GM18511 (cell line): ENCODE measurements around the gene CLOCK.
A peak's percentile ranks its signal among the peaks of the same experiment; 100 is the strongest.

Experiments
- ATAC-seq: cut with Tn5 transposase; IDR thresholded peaks from one replicate; pipeline ENCODE4 v1.9.1; 2021; ENCODE audit warnings: mild to moderate bottlenecking, moderate library complexity; ENCODE audit not compliant: unreplicated experiment

Gene CLOCK

DNA sequence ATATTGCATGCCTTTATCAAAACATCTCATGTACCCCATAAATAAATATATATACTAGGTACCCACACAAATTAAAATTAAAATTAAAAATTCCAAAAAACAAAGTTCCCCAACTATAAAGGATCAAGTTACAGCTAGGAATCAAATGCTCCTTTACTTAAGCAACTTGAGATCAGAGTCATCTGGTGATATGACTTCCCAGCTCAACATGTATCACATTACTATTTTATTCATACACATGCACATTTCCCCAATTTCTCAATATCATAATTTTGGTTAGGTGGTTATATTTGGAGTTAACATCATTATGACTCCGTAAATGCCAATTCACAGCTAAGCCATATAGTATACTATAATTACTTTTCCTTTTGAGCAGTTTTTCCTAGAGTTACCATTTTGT is 60.9 kb downstream of the CLOCK start:
- ATAC-seq: no peak

DNA sequence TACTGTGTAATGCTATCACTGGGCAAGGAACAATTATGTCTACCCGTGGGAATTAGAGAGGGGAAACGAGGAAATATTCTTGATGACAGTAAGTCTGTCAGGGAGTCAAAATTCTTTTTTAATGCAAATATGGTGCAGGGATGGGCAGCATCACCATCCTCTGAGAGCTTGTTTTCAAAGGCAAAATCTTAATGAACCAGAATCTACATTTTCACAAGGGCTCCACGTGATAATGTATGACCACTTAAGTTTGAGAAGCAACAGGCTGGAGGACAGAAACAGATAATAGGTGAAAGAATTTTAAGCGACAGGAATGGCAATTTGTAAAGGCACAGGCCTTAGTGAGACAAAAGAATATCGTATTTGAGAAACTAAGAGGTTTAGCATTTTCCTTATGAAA is 63.4 kb downstream of the CLOCK start:
- ATAC-seq: no peak

DNA sequence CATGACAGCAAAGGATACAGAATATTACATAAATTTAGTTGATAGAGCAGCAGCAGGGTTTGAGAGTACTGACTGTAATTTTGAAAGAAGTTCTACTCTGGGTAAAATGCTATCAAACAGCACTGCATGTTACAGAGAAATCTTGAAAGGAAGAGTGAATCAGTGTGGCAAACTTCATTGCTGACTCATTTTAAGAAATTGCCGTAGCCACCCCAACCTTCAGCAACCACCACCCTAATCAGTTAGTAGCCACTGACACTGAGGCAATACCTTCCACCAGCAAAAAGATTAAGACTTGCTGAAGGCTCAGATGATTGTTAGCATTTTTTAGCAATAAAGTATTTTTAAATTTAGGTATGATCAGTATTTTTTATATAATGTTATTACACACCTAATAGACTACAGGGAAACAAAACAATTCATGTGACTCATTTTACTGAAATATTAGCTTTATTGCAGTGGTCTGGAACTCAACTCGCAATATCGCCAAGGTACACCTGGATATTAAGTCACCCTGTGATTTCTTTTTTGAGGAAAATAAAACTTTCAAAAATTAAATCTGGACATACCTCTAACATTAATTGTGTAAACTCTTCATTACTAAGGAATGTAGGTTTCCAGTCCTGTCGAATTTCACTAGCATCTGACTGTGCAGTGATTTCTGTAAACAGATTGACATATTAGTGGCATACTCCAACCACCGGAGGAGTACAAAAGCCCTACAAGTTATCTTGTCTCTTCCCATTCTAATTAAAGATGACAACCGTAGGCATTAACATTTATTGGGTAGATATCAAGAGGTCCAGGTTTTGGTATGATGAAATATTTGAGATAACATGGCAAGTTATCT is 71.1 kb downstream of the CLOCK start:
- ATAC-seq: no peak

DNA sequence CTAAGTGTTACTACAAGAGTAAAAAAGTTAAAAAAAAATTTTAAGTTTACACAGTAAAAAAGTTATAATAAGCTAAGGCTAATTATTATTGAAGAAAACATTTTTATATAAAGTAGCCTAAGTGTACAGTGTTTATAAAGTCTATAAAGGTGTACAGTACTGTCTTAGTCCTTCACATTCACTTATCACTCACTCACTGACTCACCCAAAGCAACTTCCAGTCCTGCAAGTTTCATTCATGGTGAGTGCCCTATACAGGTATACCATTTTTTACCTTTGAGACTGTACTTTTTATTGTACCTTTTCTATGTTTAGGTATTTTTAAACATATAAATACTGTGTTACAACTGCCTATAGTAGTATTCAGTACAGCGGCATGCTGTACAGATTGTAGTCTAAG is 76.7 kb downstream of the CLOCK start:
- ATAC-seq: no peak

DNA sequence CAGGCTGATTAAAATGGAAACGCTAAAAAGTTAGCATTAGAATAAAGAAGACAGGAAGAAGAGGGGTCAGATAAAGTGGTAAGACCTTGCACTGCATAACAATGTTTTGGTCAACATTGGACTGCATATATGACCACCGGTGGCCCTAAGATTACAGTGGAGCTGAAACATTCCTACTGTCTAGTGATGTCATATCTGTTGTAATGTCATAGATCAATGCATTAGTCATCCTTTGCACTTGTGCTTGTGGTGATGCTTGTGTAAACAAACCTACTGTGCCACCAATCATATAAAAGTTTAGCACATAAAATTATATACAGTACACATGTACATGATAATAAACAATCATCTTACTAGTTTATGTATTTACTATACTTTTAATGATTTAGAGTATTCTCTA is 78.0 kb downstream of the CLOCK start:
- no peak for ATAC-seq

DNA sequence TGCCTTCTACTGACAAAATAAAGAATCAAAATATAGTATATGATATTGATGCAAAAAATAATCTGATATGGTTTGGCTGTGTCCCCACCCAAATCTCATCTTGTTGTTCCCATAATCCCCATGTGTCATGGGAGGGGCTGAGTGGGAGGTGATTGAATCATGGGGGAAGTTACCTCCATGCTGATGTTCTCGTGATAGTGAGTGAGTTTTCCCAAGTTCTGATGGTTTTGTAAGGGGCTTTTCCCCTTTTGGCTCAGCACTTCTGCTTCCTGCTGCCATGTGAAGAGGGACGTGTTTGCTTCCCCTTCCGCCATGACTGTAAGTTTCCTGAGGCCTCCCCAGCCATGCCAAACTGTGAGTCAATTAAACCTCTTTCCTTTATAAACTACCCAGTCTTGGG is 80.7 kb downstream of the CLOCK start:
- no peak for ATAC-seq

DNA sequence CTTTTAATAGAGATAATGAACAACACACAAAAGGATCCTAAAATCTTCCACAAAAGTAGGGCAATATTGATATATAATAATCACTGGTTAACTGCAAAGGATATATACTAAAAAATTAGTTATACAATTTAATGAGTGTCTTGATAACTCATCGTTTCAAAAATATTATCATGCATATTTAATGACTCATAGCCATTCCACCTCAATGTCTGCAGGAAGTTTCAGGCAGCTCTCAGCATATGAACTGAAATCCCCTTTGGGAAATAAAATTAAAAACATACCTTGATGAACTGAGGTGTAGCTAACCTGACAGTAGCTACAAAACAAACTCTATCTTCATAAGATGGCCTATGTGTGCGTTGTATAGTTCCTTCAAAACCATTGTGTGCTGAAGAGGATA is 88.1 kb downstream of the CLOCK start:
- no peak for ATAC-seq

DNA sequence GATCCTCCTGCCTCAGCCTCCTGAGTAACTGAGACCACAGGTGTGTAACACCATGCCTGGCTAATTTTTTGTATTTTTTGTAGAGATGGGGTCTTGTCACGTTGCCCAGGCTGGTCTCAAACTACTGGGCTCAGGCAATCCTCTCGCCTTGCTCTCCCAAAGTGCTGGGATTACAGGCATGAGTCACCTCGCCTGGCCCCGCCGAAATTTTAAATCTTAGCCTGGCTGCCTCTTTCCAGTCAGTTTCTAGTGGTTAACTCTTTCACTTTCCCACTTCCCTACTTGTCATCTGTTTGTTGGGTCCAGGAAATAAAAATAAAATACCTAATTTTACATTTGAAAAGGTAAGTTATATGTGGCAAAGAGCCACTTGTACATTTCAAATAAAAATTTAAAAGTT is 88.5 kb downstream of the CLOCK start:
- no peak for ATAC-seq

DNA sequence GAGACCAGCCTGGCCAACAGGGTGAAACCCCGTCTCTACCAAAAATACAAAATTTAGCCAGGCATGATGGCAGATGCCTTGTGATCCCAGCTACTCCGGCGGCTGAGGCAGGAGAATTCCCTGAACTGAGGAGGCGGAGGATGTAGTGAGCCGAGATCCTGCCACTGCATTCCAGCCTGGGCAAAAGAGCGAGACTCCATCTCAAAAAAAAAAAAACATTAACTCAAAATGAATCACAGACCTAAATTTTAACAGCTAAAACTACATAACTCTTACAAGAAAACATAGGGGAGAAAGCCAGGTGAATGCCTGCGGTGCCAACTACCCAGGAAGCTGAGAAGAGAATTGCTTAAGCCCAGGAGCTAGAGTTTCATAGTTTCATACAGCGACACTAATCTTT is 96.1 kb downstream of the CLOCK start:
- ATAC-seq: no peak

DNA sequence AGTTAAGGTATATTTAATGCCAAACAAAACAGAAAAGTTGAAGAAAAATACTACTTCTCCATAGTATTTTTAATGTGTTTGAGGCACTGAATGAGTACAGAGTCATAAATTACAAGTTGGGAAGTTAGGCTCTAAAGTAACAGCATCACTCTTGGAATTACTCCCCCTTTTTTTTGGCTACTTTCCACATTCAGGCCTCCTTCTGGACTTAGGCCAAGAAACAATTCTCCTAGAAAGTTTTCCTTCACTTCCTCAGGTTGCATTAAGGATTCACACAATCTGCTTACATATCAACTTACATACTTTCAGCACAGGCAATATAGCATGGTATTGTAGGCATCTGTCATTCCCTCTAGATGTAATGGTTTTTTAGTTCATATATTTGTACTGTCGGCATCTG is 98.9 kb downstream of the CLOCK start:
- no peak for ATAC-seq

DNA sequence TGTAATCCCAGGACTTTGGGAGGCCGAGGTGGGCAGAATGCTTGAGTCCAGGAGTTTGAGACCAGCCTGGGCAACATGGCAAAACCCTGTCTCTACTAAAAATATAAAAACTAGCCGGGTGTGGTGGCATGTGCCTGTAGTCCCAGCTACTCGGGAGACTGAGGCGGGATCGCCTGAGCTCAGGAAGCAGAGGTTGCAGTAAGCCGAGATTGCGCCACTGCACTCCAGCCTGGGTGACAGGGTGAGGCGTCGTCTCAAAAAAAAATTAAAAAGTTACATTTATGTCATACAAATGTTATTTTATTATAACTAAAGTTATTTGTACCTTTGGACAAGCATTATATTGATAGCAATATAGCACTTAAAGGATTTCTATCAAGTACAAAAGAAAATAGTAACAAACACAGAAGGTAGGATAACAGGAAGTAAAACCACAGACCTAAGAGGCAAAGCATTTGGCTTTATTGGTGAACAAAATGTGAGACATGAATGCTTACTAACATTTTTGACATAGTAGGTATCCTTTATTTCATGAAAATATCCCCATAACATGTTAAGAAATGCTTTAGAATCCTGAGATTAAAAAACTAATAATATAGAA is 99.5 kb downstream of the CLOCK start:
- ATAC-seq: no peak

DNA sequence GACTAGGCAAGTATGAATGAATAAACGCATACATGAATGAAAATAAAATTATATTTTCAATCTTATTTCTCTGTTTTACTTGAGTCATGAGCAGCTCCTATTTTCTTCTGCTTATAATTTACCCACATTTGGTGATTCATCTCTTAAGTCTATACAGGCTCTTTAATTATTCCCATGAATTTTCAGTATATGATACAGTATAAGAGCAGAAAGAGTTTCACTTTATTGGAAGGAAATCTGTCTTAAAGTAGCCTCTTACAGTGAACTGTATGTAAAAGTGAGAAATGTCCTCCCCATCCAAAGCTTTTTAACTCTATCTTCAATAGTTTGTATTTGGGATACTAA is 100.2 kb downstream of the CLOCK start:
- ATAC-seq: no peak

DNA sequence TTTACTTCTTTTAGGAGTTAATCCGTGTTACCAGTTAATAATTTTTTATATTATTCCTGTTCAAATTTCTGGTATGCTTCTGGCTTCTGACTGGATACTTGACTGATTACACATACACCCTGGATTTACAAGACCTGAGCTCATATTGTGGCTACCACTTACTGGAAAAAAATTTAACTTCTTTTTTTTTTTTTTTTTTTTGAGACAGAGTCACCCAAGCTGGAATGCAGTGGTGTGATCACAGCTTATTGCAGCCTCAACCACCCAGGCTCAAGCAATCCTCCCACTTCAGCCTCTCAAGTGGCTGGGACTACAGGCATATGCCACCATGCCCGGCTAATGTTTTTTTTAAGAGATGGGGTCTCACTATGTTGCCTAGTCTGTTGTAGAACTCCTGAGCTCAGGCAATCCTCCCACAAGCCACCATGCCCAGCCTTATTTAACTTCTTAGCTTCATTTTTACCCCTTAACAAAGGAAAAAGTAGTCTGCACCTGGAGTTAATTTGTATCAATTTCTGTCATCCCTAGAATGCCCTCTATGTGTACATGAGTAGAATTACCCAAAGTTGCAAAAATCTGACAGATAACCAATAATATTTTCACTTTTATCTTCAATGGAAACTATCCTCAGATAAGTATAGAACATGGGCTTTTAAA is 100.7 kb downstream of the CLOCK start:
- no peak for ATAC-seq

DNA sequence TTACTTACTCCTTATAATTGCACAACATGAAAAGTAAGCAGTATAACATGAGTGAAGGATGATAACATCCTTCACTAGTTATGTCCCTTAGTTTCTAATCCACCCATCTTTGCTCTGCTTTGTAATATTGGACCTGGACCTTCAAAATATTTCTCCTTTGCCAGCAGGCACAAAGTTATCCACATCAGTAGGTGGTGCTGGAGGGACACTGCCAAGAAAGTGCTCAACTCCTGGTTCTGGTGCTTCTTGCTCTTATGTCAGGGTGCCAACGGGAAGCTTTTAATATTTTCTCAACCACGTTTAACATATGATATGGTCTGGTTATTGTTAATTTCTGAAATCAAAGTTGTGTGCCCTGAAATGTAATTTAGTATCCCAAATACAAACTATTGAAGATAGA is 101.9 kb downstream of the CLOCK start:
- ATAC-seq: no peak

DNA sequence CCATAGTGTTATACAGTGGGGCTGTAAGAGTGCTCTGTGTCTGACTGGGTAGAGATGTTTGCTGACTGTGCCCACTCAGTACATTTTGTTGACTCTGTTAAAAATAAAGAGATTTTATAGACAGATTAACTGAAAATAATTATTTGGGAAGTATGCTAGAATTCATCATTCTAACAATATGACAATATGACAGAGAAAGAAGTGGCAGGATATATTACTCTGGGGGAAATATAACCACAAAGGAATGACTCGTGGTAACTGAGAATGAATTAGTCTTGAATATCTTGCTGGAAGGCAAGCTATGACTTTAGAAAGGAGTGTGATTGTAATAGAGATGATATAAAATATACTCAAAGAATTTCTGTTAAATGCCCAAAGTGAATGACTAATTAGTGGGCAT is 104.2 kb downstream of the CLOCK start:
- ATAC-seq: no peak

DNA sequence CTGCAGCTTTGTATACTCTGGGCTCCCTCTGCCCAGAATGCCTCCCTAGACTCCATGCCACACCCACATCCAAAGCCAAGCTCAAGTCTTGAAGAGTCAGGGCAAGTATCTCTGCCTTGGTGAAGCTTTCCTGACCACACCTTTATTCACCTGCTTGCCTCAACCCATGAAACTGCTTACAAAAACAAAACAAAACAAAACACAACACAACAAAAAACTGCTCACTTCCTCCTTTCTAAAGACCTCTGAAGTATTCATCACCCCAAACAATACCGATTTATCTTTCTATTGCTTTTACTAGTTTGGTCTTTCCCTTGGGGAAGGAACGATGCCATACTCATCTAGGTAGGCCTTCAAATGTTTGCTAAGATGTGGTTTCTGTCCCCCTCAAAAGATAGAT is 105.9 kb downstream of the CLOCK start:
- ATAC-seq: no peak

DNA sequence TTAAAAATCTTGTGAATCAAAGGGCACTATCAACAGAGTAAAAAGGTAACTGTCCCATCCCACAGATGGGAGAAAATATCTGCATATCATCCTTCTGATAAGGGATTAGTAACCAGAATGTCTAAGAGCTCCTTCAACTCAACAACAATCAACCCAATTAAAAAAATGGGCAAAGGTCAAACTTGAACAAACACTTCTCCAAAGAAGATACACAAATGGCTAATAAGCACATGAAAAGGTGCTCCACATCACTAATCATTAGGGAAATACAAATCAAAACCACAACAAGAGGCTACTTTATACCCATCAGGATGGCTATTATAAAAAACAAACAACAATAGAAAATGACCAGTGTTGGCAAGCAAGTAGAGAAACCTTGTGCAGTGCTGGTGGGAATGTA is 107.7 kb downstream of the CLOCK start:
- ATAC-seq: no peak

DNA sequence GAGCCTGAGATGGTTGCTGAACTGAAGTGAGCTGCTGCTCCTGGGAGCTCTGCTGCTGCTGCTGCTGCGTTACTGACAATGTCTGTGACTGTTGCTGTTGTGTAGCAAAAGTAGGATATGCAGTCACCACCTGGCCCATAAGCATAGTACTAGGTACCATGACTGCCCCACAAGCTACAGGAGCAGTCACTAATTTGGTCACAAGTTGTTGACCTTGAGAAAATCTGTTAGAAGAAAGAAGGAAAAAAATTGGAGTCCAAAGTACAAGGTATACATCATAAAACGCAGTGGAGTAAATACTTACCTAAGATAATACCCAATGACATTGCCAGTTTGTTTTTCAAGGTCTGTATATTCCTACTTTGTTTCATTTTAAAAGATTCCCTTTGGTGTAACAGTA is 108.4 kb downstream of the CLOCK start:
- ATAC-seq: no peak

DNA sequence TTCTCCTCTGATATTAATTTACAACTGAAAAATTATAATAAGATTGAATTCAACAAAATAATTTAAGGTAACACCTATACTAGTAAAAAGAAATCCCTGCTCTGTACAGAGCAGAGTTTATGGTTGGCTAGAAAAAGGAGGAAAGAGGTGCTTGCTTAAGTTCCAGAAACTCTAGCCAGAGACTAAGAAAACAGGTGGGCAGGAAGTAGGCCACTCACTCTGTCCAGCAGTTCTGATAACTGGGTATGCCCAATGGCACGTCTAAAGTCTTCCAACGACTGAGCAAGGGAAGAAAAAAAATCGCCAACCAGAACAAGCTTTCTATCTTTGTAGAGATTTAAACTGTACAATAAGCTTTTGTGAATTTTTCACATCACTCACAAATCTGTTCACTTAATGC is 108.9 kb downstream of the CLOCK start:
- ATAC-seq: no peak

DNA sequence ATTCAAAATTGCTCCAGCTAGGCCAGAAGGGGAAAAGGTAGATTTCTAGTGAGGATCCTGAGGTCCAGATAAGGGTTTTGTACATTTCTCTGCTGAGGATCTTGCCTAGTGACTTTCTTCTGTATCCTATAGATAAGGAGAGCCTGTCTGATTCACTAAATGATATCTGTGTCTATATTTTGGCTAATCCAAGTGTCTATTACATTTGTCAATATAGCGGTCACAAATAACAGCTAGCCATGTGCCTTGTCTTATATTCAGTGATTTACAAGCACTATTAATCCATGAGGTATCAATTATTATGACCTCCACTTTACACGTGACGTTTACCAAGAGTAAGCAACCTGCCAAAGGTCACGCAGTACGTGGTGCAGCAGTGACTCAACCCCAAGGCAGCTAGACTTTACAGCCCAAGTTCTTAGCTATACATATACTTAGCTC is 109.3 kb downstream of the CLOCK start:
- no peak for ATAC-seq

DNA sequence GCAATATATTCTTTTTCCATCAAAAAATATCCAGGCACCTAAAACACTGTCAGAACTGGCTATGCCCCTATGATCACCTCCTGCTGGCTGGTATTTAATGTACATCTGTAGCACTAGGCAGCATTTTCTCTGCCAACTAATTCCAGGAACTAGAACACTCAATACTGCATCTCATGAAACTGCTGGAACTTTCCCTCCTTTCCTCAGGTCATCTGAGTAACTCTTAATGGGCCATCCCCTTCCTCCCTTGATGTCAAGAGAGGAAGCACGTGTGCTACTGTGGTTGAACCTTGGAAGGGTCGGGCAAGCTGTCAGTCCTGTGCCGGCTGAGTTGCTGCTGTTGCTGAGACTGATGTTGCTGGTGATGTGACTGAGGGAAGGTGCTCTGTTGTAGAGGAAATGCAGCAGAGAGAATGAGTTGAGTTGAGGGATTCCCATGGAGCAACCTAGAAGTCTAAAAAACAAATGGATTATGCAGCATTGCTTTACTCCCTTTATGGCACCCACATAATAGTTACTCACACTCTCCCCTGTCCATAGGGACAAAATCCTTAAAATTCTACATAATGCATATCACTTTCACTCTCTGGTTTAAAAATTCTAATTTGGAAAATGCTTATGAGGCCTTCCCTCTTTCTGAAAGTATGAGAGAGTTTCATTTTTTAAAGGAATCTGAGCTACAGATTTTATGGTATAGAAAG is 111.4 kb downstream of the CLOCK start:
- peak; percentile 53 for ATAC-seq
